ENCODE data around the gene NANS.

DNA sequence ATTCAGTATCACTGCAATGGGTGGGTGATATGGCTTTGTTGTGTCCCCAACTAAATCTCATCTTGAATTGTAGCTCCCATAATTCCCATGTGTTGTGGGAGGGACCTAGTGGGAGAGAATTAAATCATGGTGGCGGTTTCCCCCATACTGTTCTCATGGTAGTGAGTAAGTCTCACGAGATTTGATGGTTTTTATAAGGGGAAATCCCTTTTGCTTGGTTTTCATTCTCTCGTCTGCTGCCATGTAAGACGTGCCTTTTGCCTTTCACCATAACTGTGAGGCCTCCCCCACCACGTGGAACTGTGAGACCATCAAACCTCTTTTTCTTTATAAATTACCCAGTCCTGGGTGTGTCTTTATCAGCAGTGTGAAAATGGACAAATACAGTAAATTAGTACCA lies 9.5 kb upstream of the NANS start:
- TF ChIP-seq, protein P1, sequence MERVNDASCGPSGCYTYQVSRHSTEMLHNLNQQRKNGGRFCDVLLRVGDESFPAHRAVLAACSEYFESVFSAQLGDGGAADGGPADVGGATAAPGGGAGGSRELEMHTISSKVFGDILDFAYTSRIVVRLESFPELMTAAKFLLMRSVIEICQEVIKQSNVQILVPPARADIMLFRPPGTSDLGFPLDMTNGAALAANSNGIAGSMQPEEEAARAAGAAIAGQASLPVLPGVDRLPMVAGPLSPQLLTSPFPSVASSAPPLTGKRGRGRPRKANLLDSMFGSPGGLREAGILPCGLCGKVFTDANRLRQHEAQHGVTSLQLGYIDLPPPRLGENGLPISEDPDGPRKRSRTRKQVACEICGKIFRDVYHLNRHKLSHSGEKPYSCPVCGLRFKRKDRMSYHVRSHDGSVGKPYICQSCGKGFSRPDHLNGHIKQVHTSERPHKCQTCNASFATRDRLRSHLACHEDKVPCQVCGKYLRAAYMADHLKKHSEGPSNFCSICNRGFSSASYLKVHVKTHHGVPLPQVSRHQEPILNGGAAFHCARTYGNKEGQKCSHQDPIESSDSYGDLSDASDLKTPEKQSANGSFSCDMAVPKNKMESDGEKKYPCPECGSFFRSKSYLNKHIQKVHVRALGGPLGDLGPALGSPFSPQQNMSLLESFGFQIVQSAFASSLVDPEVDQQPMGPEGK (CRISPR knock-in tag; IDR thresholded peaks at IDR 0.05; ENCODE audit: borderline replicate concordance), result no peak
- TF ChIP-seq, protein P2, sequence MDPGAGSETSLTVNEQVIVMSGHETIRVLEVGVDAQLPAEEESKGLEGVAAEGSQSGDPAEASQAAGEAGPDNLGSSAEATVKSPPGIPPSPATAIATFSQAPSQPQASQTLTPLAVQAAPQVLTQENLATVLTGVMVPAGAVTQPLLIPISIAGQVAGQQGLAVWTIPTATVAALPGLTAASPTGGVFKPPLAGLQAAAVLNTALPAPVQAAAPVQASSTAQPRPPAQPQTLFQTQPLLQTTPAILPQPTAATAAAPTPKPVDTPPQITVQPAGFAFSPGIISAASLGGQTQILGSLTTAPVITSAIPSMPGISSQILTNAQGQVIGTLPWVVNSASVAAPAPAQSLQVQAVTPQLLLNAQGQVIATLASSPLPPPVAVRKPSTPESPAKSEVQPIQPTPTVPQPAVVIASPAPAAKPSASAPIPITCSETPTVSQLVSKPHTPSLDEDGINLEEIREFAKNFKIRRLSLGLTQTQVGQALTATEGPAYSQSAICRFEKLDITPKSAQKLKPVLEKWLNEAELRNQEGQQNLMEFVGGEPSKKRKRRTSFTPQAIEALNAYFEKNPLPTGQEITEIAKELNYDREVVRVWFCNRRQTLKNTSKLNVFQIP (CRISPR knock-in tag; IDR thresholded peaks at IDR 0.05; ENCODE audit: borderline replicate concordance, low read depth), result no peak
- TF ChIP-seq, protein P3, sequence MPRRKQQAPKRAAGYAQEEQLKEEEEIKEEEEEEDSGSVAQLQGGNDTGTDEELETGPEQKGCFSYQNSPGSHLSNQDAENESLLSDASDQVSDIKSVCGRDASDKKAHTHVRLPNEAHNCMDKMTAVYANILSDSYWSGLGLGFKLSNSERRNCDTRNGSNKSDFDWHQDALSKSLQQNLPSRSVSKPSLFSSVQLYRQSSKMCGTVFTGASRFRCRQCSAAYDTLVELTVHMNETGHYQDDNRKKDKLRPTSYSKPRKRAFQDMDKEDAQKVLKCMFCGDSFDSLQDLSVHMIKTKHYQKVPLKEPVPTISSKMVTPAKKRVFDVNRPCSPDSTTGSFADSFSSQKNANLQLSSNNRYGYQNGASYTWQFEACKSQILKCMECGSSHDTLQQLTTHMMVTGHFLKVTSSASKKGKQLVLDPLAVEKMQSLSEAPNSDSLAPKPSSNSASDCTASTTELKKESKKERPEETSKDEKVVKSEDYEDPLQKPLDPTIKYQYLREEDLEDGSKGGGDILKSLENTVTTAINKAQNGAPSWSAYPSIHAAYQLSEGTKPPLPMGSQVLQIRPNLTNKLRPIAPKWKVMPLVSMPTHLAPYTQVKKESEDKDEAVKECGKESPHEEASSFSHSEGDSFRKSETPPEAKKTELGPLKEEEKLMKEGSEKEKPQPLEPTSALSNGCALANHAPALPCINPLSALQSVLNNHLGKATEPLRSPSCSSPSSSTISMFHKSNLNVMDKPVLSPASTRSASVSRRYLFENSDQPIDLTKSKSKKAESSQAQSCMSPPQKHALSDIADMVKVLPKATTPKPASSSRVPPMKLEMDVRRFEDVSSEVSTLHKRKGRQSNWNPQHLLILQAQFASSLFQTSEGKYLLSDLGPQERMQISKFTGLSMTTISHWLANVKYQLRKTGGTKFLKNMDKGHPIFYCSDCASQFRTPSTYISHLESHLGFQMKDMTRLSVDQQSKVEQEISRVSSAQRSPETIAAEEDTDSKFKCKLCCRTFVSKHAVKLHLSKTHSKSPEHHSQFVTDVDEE (CRISPR knock-in tag; IDR thresholded peaks at IDR 0.05), result no peak
- TF ChIP-seq ZFP30 (CRISPR knock-in tag; IDR thresholded peaks at IDR 0.05), result no peak
- no peak for TF ChIP-seq SNAI2 (CRISPR knock-in tag; IDR thresholded peaks at IDR 0.05)
- TF ChIP-seq TOX (CRISPR knock-in tag; IDR thresholded peaks at IDR 0.05; ENCODE audit: borderline replicate concordance), result no peak
- no peak for TF ChIP-seq ZNF565 (CRISPR knock-in tag; conservative IDR thresholded peaks at IDR 0.05; ENCODE audit: low read depth)
- TF ChIP-seq PPARA (CRISPR knock-in tag; IDR thresholded peaks at IDR 0.05; ENCODE audit: borderline replicate concordance), result no peak
